ENCODE data around the gene GNPDA1.

The GNPDA1 gene

DNA sequence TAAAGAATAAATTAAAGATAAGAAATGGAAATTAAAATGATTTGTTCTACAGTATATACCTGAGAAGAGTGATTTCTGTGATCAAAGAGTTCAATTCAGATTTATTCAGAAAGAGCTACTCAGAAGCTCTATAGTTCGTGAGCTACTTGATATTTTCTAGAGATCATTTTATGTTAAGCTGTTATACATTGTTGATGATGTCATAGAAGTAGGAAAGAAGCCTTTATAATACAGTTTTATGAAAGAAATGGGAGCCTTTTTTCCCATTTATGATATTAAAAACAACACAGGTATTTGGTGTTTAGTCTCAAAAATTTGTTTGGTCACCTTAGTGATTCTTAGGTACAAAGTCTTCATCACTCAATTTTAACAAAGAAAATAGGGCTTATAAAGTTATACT, 23.1 kb downstream of the GNPDA1 start:
- DNase-seq = no peak

DNA sequence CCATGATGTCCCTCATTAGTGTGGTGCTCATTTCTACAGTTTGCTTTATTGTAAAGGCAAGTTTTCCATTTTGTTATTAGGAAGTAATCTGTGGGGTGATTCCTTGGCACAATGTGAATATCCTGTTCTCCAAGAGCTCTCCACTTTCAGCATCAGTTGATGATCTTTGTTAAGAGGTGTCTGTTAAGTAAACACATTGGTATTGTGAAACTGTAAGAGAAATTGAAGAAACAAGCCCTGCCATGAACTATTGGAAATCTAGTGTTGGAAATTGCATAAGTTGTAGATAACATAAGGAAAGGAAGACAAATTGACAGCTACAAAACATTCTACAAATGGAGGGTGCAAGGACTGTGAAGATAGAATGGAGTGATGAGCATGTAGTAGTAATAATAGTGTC, 26.8 kb downstream of the GNPDA1 start:
- DNase-seq = no peak

DNA sequence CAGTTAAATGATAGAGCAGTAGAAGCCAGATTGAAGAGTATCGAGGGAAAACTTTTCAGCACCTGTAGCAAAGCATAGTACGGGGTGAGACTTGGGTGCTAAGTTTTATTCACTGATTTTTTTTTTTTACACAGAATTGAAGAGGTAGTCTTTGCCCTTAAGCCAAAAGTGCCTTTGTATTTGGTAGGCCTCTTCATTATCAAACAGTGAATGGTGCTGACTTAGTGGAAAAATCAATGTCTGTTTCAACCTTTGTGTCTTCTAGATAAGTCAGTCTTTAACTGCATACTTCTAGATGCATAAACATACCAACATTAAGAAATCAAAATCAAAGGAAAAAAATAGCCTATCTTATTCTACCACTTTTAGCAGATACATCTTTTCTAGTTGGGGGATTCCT, 30.2 kb downstream of the GNPDA1 start:
- no peak for DNase-seq

DNA sequence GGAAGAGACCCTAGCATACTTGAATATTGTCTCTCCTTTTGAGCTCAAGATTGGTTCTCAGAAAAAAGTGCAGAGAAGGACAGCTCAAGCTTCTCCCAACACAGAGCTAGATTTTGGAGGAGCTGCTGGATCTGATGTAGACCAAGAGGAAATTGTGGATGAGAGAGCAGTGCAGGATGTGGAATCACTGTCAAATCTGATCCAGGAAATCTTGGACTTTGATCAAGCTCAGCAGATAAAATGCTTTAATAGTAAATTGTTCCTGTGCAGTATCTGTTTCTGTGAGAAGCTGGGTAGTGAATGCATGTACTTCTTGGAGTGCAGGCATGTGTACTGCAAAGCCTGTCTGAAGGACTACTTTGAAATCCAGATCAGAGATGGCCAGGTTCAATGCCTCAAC, 34.4 kb downstream of the GNPDA1 start:
- DNase-seq = no peak

DNA sequence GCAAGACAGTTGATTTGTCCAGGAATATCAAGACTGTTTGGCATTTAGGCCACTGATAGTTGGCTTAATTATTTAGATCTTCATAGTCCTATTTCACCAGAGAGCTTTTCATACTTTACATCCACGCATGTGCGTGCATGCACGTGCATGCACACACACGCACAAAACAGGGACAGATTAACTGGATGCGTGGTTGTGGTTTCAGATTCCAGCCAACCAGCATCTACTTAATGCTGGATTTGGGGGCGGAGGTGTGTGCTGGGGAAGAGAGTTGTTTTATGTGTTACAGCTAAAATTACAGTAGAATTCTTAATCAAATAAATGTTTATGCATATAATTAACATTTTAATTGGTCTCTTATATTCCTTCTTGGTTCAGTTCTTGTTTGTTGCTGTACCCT, 36.7 kb downstream of the GNPDA1 start:
- no peak for DNase-seq

DNA sequence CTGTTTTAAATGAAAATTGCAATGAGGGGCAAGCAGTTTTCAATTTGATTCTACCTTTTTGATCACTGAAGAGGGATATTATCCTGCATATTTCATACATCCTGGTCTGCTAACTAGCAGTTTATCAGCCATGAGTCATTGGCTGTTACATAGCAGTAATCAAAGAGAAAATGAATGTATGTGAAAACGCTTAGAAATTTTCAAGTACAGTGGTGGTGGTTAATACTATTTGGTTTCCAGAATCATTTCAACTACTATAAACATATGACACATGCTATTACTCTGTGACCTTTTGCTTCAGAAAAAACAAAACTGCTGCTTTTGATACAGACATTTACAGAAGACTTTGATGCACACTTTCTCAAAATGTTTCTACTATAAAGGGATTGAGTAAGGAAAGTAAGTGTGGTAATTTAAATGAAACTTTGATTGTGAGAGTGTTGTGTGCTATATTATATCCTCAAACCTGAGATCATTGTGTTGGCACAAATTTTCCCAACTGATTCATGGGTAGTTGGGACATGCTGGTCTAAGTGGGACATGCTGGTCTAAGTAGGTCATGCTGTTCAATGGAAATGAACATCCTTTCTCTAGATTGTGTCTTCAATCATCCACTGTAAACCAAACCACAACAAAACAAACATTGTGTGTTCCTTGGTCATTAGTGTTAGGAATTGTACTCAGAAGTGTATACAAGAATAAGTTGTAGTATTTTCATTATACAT, 38.8 kb downstream of the GNPDA1 start:
- no peak for DNase-seq

DNA sequence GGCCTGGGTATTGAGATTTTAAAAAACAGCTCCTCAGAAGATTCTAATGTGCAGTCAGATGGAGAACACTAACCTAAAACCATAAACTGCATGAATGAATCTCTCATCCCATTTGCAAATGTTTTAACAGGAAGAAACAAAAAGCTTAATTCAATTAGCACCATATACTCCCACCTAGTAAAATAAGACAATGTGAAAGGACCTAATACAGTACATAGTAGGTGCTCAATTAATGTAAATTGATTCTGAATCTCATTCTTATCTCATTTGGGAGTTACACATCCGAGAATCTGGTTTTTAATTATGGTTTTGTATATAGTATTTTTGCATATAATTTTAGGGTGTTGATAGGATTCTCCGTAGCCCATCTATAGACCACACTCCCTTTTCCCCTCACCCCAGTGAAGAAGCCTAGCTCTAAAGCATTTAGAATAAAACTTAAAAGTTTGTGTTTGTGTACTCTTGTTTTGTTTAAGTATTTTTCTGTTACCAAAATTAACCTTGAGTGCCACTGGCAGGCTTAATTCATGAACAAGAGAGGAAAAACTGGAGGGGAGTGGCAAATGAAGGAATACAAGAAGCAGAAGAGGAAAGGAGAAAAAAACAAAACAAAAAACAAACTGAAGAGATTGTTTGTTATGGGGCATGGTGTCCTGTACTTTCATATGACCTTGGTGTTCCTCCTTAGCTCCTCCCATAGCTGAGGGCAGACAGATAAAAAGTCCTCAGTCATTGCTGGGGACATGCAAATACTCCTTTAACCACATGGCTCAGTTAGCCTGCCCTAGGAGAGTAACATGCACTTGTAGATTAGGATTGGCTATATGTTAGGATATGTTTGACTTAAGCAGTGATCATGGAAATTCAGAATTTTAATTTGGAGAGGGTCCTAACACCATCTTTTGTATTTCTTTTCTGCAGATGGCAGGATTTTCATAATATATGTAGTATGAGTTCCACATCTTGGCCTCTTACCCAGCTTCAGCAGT, 42.8 kb downstream of the GNPDA1 start:
- DNase-seq = no peak

DNA sequence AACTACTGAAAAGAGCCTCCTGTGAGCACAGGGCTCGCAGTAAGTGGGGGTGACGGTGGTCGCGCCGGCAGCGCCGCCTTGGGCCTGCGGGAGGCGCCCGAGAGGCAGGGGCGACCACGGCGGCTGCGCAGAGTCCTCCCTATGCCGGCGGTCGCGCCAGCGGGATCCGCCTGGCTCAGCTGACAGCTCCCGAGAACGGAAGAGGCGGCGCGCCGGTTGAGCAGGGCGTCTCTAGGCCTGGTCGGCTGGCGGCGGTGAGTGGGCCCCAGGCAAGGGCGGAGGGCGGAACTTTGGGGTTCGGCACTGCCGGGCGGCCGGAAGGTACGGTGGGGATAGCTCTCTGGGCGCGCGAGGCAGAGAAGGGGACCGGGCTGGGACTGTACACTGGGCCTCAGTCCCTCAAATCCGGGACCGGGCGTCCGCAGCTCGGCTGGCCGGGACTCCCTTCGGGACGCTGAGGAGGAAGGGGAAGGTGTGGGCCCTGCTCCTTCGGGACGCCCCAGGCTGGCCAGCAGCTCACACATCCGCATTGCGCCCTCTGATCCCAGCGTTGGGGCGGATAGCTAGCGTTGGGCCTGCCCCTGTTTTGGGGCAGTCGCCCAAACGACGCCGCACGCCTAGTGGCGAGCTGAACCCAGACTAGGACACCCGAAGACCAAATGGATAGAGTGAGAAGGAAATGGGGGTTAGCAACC, 43.8 kb downstream of the GNPDA1 start, which contains the start of gene RNF14:
RNF14 (plus strand) TSS at position 192 of the 695 bp plus-strand sequence. CDS start 4,484 bp downstream, outside the sequence.
- DNase-seq = peak; percentile 97

DNA sequence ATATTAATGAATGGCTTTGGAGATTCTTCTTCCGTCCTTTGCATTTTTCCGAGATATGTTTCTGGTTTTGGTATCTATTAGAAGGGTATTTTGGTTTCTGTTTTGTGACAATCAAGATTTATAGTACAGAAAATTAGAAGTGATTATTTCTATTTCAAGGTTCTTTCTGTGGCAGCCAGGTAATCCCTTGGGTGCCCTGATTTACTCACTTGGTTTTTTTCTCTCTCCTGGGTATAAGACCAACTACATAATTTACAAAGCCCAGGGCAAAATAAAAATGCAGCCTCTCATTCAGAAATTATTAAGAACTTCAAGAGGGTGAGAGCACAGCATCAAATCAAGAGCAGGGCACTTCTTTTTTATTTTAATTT, 45.9 kb downstream of the GNPDA1 start:
- DNase-seq = no peak

DNA sequence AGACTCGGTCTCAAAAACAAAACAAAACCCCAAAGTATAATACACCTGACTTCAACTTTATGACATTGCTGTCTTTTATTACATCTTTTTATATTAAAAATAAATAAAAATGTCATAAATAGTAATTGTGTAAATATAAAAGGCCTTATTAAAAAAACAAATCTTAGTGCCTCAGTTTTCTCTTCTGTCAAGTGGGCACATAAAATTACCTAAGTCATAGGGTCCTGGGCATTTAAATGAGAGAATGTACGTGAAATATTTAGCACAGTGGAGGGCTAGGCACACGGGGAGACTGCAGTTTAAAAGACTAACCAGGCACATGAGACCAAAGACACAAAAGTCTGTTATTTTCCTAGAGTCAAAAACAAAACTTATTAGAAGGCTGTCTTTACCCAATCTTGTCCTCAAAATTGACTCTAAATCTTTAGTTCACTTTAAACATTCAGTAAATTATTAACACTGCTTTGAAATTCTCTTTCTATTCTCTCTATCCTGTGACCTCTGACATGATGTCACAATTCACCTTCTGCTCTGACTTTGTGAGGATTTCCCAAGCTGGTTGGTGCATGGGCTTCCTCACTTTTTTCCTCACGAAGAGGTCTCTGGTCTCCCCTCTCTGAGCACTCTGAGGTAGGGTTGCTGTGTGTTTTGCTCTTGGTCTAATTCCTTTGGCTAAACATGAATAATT, 46.4 kb downstream of the GNPDA1 start:
- DNase-seq = no peak

DNA sequence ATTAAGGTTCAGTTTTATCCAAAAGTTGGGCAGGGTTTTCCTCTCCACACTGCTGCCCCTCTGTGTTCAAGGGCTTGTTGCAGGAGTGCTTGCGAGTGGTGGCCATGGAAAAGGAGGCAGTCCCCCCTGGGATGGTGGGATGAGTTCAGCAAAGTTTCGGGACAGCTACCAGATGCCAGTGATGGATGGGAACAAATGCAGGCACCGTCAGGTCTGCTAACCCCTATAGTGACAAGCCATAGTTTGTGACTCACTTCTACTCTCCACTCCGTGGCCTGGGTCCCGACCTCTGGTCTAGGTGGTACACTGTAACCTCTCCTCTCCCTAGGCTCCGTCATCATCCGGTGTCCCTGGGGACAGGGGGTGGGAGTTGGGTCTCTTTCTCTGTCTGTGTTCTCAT, 47.8 kb downstream of the GNPDA1 start:
- no peak for DNase-seq

DNA sequence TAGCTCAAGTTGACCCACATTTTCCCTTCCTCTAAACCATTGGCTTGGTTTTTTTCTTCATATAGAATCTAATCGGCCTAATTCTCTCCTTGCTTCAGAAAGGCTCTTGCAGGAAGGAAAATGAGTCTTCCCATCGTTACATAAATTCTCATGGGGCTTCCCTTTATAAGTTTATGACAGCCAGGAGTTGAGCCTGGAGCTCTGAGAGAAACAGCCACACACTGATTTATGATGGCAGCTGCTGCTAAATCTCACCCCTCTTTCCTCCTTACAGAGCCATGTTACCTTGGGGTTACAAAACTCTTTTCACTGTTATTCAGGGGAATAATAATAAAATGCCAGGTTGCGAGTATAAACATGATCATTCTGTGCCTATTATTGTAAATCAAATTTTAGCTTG, 49.1 kb downstream of the GNPDA1 start:
- DNase-seq = no peak

DNA sequence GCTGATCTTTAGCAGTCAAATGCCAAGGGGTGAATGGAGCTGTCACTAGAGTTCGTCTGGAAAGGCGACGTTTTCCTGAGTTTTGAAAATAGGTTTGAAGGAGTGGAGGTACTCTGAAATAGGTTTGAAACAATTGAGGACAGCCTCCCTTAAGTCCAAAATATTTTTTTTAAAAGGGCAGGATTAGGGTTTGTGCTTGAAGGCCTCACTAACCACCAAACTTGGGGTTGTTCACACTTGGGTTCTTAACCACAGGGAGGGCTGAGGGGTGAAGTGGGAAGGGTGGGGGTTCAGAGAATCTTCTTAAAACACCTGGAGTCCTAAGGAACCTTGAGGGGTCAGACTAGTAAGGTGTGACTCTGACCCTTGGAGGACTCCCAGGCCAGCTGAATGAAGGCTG, 51.4 kb downstream of the GNPDA1 start:
- no peak for DNase-seq

DNA sequence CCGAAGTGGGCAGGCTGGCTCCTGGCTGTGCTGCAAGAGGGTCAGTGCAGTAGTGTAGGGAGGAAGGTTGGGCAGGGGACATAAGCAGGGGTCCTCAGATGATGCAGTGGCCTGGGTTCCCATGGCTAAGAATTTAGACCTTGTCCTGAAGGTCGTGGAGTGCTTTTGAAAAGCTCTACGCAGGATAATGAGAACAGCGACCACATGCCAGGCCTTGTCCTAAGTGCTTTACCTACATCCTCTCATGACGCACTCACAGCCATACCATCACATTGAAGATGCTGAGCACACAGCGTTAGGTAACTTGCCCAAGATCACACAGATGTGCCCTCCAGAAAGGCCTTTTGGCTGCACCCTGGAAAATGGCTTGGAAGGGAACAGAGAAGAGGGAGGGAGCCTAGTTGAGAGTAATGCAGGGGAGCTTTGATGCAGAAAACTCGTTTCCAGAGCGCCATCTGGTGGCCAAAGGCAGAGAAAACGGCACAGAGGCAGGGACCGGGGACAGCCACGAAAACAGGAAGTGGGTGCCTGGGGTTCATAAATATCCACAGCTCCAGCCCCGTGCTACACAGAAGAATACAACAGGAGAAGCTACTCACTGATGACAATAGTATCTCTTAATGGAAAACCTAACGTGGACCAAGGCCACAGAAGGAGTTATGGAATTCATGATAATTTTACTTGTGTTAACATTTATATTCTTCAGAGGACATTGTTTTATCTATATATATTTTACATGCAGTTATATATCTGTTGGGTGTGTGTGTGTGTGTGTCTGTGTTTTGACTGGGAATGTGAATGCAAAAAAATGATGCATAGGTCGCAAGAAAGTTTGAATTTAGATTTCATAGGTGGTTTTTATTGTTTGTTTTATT, 52.1 kb downstream of the GNPDA1 start:
- DNase-seq = peak; percentile 95

DNA sequence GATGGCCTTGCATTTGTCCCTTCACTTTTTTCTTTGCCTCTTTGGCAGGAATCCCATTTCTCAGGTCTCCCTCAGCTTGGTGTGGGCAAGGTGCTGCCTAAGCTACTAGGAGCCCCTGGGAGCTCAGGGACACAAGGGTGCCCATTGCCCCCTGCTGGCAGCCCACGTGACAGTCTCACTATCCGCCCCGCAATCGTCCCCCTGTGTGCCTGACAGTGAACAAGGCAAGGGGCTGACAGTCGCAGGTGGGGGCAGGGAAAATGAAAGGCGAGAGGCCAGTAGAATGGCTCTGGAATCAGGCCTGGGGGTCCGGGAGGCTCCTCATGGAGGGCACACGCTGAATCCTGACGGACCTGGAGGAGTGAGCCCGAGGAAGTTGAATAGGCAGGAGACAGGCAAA, 52.8 kb downstream of the GNPDA1 start:
- no peak for DNase-seq

DNA sequence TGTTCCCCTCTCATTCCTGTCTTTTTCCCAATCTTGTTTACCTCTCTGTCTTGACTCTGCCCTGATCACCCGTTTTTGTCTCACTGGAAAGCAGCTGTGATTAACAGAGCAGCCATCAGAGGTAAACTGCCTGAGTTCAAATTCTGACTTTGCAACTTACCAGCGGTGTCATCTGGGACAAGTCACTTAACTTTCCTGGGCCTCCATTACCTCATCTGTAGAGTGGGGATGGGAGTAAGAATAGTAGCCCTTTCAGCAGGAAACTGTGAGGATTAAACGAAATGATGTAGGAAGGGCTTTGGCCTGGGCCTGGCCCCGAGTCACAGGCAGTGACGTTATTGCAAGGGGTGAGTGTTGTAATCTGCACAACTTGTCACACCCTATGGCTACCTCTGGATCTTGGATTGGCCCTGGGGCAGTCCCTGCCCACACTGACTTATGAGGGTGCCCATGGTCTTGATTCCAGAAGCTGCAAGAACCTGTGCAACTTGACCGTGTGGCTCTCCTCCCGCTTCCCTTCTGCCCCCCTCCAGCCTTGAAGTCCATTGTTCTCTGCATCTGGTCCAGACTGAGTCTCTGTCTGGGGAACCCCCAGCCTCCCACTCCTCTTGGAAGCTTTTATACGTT, 54.2 kb downstream of the GNPDA1 start:
- DNase-seq = no peak

DNA sequence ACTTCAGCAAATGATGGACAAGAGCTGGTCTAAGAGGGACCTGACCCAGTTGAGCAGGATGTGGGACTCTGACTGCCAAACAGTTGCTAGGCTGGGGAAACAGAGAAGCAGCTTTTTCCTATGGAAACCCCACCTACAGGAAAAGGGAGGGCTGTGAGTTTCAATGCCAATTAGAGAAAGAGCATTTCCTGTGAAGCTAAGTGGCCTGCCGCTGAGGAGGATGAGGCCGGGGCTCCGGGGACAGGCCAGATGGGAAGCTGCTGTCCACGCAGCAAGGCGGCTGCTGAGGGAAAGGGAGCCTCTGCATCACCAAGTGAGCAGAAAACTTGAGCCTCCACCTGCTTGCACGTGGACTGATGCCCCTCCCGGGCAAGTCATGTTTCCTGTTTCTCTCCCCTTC, 54.7 kb downstream of the GNPDA1 start, which contains the start of gene PCDH12:
PCDH12 (minus strand) TSS at position 90 of the 400 bp plus-strand sequence. CDS start 351 bp downstream, outside the sequence.
- peak; percentile 66 for DNase-seq

DNA sequence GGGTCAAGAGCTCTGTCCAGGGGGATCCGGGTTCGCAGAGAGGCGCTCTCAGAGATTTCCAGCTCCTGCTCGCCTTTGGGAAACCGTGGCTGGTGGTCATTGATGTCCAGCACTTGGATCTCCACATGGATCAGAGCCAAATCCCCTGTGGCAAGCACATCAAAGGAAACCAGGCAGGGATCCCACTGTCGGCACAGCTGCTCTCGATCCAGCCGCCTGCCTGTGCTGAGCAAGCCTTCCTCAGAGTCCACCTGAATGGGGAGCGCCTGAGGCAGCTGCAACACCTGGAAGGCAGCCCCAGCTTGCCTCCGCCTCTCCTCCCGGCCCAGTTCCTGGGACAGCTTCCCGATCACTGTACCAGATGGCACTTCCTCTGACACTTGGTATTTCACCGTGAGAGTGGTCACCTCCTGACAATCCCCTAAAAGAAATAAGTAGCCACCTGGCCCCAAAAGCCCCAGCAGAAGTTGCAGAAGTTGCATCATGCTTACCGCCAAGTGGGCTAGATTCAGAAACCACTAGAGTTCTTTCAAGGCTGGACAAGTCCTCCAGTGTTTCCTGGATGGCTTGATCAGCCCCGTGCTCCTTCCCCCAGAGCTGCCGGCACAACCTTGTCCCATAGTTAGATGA, 55.3 kb downstream of the GNPDA1 start:
- no peak for DNase-seq

DNA sequence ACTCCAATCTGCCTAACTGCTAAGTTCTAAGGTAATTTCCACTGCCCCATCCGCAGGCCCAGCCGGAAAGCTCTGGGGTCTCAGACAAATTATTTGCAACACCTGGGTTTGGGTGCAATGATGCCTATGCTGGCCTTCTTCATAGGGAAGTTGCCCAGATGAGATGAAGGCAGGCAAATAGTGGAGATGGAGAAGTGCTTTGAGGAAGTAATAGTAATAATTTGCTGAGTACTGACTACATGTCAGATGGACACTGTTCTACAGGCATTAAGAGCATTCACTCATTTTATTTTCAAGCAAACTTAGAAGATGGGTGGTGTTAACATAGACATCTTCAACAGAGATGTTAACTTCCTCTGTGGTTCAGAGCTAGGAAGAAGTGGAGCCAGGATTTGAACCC, 58.6 kb downstream of the GNPDA1 start:
- no peak for DNase-seq

DNA sequence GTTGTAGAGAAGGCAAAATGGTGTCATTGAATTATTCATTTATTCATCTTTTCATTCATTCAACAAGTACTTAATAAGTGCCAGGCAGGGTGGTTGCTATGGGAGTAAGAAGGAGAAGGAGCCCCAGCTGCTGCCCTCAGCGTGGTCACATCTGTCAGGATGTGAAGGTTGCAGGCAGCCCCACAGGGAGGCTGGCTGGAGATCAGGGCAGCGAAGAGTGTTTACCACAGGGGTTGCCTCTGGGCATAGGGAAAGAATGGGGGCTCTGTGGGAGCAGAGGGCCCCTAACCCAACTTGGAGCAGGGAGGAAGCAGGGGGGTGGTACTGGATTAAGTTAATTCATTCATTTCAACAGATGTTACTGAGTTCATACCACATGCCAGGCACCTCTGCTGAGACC, 60.8 kb downstream of the GNPDA1 start:
- DNase-seq = no peak

DNA sequence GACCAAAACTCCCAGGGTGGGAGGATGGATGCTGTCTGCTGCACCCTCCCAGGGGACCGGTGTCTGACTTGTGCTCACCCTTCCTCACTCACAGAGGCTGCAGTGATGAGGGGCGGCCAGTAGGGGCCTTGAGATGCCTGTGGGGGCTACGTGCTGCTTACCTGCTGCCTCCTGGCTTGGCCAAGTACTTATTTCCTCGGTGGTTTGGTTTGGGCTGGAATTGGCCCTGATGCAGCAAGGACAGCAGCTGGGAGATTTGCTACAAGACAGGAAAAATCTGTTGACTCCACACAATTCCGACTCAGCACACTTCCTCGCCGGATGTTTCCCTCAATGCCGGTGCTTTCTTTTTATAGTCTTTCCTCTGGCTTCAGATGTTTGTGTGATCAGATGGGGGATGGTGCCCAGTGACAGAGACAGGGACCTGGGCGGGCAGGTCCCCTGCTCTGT, 61.5 kb downstream of the GNPDA1 start:
- DNase-seq = no peak
